CD1c-positive myeloid dendritic cell (primary cell): ENCODE measurements around the gene DISP3.

Experiments
- DNase-seq: peaks from one replicate; pipeline ENCODE4 v3.0.0-alpha.2; 2016; ENCODE audit errors: extremely low spot score

The DISP3 gene

DNA sequence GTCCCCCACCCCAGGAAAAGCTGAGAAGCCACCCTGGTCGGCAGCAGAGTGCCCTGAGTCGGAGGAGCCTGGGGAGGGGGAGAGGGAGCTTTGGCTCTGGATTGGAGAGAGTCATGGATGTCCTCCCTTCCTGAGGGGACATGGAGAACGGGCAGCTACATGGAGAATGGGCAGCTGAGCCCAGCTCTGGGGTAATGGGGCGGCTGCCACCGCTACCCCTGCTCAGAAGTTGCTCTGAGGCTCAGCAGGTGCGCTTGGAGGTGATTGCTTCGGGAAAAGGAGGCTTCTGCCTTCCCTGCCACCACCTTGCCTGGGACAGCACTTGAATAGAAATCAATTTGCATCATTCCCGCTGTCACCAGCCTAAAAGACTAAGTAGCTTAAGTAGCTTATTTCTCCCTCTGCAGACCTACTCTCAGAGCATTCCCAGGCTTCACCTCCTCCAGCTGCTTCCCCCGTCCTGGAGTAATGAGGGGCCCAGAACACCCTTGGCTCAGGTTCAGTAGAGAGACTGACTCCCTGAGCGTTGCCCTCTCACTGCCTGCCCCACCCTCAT, 8.3 kb downstream of the DISP3 start:
- no peak for DNase-seq

GRCh38 chr1:11488201-11488770, 9.3 kb downstream of the DISP3 start:
- DNase-seq, result no peak

- no peak for DNase-seq
Observed at GRCh38 chr1:11488966-11489625, 10.1 kb downstream of the DISP3 start.

GRCh38 chr1:11492235-11492634, 13.3 kb downstream of the DISP3 start:
- DNase-seq, result no peak

DNA sequence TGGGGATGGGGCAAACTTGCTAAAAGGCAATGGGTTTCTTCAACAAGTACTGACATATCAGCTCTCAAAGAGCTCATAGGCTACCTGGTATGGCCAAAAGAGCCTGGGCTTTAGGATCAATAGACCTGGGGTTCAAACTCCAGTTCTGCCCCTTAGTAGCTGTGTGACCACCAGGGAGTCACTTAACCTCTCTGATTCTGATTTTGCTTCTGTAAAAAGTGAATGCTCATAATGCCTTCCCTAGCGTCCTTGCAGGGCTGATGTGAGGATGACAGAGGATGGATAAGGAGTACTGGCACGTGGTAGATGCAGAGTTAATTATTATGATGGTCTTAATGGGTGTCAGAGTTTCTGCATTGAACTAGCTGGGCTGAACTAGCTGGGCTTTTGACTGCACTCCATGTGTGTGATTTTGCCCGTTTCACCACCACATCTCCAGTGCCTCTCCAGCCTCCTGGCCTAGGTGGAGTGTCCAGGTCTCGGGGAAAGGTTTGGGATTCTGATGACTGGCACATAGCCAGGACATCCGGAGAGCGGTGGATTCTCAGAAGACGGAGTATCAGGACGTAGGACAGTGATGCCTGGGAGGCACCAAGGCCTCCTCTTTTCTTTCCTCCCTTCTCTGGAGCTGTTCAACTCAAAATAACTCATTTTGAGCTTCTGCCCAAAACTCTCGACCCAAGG, 15.2 kb downstream of the DISP3 start:
- no peak for DNase-seq

GRCh38 chr1:11494771-11495170, 15.8 kb downstream of the DISP3 start:
- DNase-seq, result no peak

GRCh38 chr1:11495579-11495978, 16.6 kb downstream of the DISP3 start:
- DNase-seq, result no peak

- no peak for DNase-seq
Observed at GRCh38 chr1:11496551-11497080, 17.7 kb downstream of the DISP3 start.

DNA sequence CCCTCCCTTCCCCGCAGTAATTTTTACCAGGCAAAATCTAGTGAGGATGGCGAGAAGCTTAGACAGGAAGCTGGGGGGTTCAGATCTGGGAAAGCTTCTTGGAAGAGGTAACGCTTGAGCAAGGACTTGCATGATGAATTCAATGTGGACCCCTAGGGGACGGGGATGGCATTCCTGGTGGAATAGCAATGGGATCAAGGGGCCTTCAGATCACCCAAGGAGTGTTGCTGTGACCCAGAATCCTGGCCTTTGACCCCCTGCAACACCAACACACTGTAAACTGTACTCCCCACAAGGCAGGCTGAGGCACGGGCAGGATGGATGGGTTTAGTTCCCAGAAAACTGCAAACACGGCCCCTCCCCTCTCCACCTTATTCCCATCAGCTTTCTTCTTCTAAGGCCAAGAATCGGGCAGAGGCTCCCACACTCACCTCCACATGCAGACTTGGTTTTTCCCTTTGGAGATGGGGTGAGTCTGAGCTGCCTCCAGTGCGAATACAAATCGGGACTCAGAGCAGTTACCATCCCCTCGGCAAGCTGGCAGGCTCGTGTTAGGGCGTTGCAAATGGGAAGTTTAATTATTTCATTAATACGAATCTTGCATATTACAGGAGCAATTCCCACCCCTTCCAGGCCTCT, 20.1 kb downstream of the DISP3 start:
- DNase-seq, result no peak

- no peak for DNase-seq
Observed at GRCh38 chr1:11499601-11500331, 20.8 kb downstream of the DISP3 start.

DNA sequence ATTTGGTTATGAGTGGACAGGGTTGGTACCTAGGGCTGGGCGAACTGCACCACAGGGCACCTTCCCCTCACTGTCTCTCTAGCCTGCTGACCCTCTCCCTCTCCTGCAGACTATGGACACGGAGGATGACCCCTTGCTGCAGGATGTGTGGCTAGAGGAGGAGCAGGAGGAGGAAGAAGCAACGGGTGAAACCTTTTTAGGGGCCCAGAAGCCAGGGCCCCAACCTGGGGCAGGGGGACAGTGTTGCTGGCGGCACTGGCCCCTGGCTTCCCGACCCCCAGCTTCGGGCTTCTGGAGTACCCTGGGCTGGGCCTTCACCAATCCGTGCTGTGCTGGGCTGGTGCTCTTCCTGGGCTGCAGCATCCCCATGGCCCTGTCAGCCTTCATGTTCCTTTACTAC, 21.9 kb downstream of the DISP3 start:
- DNase-seq, result no peak

DNA sequence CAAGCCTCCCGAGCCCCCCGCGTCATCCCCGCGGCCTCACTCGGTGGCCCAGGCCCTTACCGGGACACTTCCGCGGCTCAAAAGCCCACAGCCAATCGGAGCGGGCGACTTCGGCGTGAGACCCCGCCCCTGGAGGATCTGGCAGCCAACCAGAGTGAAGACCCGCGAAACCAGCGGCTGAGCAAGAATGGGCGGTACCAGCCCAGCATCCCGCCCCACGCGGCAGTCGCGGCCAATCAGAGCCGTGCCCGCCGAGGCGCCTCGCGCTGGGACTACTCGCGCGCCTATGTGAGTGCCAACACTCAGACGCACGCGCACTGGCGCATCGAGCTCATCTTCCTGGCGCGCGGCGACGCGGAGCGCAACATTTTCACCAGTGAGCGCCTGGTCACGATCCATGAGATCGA, 22.5 kb downstream of the DISP3 start:
- no peak for DNase-seq

GRCh38 chr1:11501906-11502485, 23.0 kb downstream of the DISP3 start:
- no peak for DNase-seq

- DNase-seq, result no peak
Observed at GRCh38 chr1:11502516-11502915, 23.6 kb downstream of the DISP3 start.

DNA sequence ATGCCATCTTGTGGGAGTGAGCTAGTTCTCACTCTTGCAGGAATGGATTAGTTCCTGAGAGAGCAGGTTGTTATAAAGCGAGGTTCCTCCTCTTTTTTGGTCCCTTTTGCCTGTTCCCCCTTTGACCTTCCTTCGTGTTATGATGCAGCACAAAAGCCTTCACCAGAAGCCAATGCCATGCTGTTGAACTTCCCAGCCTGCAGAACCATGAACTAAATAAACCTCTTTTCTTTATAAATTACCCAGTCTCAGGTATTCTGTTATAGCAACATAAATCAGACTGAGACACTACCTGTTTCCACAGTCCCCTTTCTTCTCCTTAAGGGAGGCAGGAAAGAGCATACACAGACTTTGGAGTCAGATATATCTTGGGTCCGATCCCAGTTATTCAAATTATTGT, 25.6 kb downstream of the DISP3 start:
- DNase-seq, result no peak

- DNase-seq, result no peak
Observed at GRCh38 chr1:11505591-11506538, 26.9 kb downstream of the DISP3 start.

- DNase-seq, result no peak
Observed at GRCh38 chr1:11507309-11507708, 28.4 kb downstream of the DISP3 start.

GRCh38 chr1:11513681-11514080, 34.7 kb downstream of the DISP3 start:
- DNase-seq, result no peak

DNA sequence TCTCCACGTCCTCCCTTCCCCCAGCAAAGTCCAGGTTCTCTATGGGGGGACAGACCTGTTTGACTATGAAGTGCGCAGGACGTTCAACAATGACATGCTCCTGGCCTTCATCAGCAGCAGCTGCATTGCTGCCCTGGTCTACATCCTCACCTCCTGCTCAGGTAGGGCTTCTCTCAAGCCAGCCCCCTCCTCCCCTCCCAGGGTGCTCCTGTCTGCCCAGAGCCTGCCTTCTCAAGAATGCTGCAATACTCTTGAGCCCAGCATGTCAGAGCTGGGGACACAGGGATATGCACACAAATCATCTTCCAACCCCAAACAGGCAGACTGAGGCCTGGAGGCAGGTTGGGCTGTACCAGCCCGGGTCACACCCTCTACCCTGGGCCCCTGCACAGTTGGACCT, 35.4 kb downstream of the DISP3 start:
- no peak for DNase-seq
